SU-DHL-6 (cell line): ENCODE measurements around the gene GDNF.

ENCODE experiments used
- H2AFZ ChIP-seq: fragments of 200-600 bp; sonication (generic); 2 replicates; pipeline ENCODE4 v1.6.1; 2014; ENCODE audit warnings: low read depth, mild to moderate bottlenecking, moderate library complexity, mixed read lengths, antibody characterized with exemption, low read length; ENCODE audit not compliant: severe bottlenecking
- H3F3A ChIP-seq: fragments of 200-600 bp; shearing (Covaris generic); 2 replicates; pipeline ENCODE4 v1.6.0; 2016; ENCODE audit warnings: antibody characterized with exemption, mild to moderate bottlenecking; ENCODE audit not compliant: insufficient read depth
- H3K27ac ChIP-seq: fragments of 200-600 bp; sonication (generic); 2 replicates; pipeline ENCODE4 v1.5.1; 2016; ENCODE audit warnings: low read depth, mild to moderate bottlenecking, low read length, moderate library complexity, mixed read lengths
- H3K27me3 ChIP-seq: fragments of 200-600 bp; sonication (generic), shearing (Covaris generic); 2 replicates; pipeline ENCODE4 v1.6.0; 2014; ENCODE audit warnings: mild to moderate bottlenecking, low read length
- H3K36me3 ChIP-seq: fragments of 200-600 bp; sonication (generic); 2 replicates; pipeline ENCODE4 v1.6.1; 2014; ENCODE audit warnings: mild to moderate bottlenecking, low read length, mixed read lengths
- H3K4me2 ChIP-seq: fragments of 300-600, 200-600 bp; shearing (Covaris generic), sonication (generic); 2 replicates; pipeline ENCODE4 v1.6.0; 2014; ENCODE audit warnings: low read length, low read depth, mild to moderate bottlenecking; ENCODE audit not compliant: poor library complexity, severe bottlenecking
- H3K4me3 ChIP-seq: fragments of 200-600 bp; sonication (generic); 2 replicates; pipeline ENCODE4 v1.5.1; 2014; ENCODE audit warnings: antibody characterized with exemption, low read length, mild to moderate bottlenecking, mixed read lengths; ENCODE audit not compliant: insufficient read depth, poor library complexity, severe bottlenecking
- H3K79me2 ChIP-seq: fragments of 200-600 bp; sonication (generic); 2 replicates; pipeline ENCODE4 v1.6.1; 2014; ENCODE audit warnings: mild to moderate bottlenecking, low read length, moderate library complexity; ENCODE audit not compliant: insufficient read depth
- H3K9ac ChIP-seq: fragments of 200-600 bp; sonication (generic); 2 replicates; pipeline ENCODE4 v1.7.0; 2014; ENCODE audit warnings: mild to moderate bottlenecking, low read length
- H3K9me2 ChIP-seq: fragments of 200-600 bp; sonication (generic); replicated peaks from 2 replicates; pipeline ENCODE4 v1.6.1; 2014; ENCODE audit warnings: low read length; ENCODE audit not compliant: insufficient read depth
- H3K9me3 ChIP-seq: fragments of 200-600 bp; sonication (generic); 2 replicates; pipeline ENCODE4 v1.6.1; 2014; ENCODE audit warnings: low read length, mixed read lengths; ENCODE audit not compliant: insufficient read depth
- H4K20me1 ChIP-seq: fragments of 200-600 bp; sonication (generic); 2 replicates; pipeline ENCODE4 v1.6.1; 2014; ENCODE audit warnings: low read depth, mild to moderate bottlenecking, antibody characterized with exemption, low read length, moderate library complexity, mixed read lengths
- CTCF ChIP-seq: fragments of 200-600 bp; sonication (generic); IDR thresholded peaks from one replicate; pipeline ENCODE4 v1.5.1; 2017; ENCODE audit warnings: antibody characterized with exemption, mild to moderate bottlenecking, low read length, moderate library complexity; ENCODE audit not compliant: insufficient read depth, poor library complexity, severe bottlenecking
- EZH2phosphoT487 ChIP-seq: fragments of 200-600 bp; sonication (generic), shearing (Covaris generic); conservative IDR thresholded peaks from 2 replicates; pipeline ENCODE4 v1.6.1; 2018; ENCODE audit warnings: mild to moderate bottlenecking, antibody characterized with exemption, low read length, moderate library complexity, mixed read lengths

GDNF gene

GRCh38 chr5:37838933-37839341, 904 bp downstream of the GDNF start:
- H4K20me1 ChIP-seq = no peaks in the 10 kb centered on the region
- no peaks in the 10 kb centered on the region for H3K9me2 ChIP-seq
- no peaks in the 10 kb centered on the region for H3F3A ChIP-seq
- TF ChIP-seq EZH2phosphoT487 (no peak), CTCF (no peak)
- no peaks in the 10 kb centered on the region for H3K36me3 ChIP-seq
- H3K27me3 ChIP-seq = no peaks in the 10 kb centered on the region
- no peak overlapping the region for H3K4me2 ChIP-seq
- H3K79me2 ChIP-seq = no peaks in the 10 kb centered on the region
- no peak overlapping the region for H3K9ac ChIP-seq
- H3K9me3 ChIP-seq = no peaks in the 10 kb centered on the region
- H2AFZ ChIP-seq = no peak overlapping the region
- H3K27ac ChIP-seq = no peak overlapping the region
- H3K4me3 ChIP-seq = no peak overlapping the region

GRCh38 chr5:37838152-37838932, 1.5 kb downstream of the GDNF start:
- H3K4me3 ChIP-seq = no peak overlapping the region
- no peaks in the 10 kb centered on the region for H3K27me3 ChIP-seq
- no peak overlapping the region for H3K27ac ChIP-seq
- no peaks in the 10 kb centered on the region for H3K79me2 ChIP-seq
- no peak overlapping the region for H3K9ac ChIP-seq
- no peaks in the 10 kb centered on the region for H3K36me3 ChIP-seq
- H3K9me2 ChIP-seq = no peaks in the 10 kb centered on the region
- H3F3A ChIP-seq = no peaks in the 10 kb centered on the region
- no peaks in the 10 kb centered on the region for H4K20me1 ChIP-seq
- no peak for TF ChIP-seq CTCF
- no peak for TF ChIP-seq EZH2phosphoT487
- no peak overlapping the region for H3K4me2 ChIP-seq
- H2AFZ ChIP-seq = no peak overlapping the region
- H3K9me3 ChIP-seq = no peaks in the 10 kb centered on the region

- no peak overlapping the region for H3K27ac ChIP-seq
- H3K4me2 ChIP-seq = no peak overlapping the region
- H3K9me3 ChIP-seq = no peaks in the 10 kb centered on the region
- no peak overlapping the region for H3K9ac ChIP-seq
- no peaks in the 10 kb centered on the region for H3F3A ChIP-seq
- H3K36me3 ChIP-seq = no peaks in the 10 kb centered on the region
- no peaks in the 10 kb centered on the region for H3K79me2 ChIP-seq
- no peak overlapping the region for H2AFZ ChIP-seq
- H3K9me2 ChIP-seq = no peaks in the 10 kb centered on the region
- H3K4me3 ChIP-seq = no peak overlapping the region
- no peaks in the 10 kb centered on the region for H3K27me3 ChIP-seq
- H4K20me1 ChIP-seq = no peaks in the 10 kb centered on the region
- TF ChIP-seq EZH2phosphoT487 (no peak), CTCF (peak; percentile 41)
Observed at GRCh38 chr5:37837414-37838032, 2.3 kb downstream of the GDNF start.
